Right lobe of liver (tissue), 6 donors: Measurements from ENCODE around the gene ATG14. TPM values are rescaled to one million over a fixed set of nuclear protein-coding genes. Genes with fewer than 3 reads are reported as not detected.
"Not testable (repeated sequence)": the region's sequence is repeated elsewhere in the genome, so short reads cannot be mapped to it uniquely, and the experiment has no call there.

Experiments used
- ATAC-seq, 4 donors: fragments of 200-7000 bp; cut with Tn5 transposase; one replicate each; pipeline ENCODE4 v1.9.1; 2020; ENCODE audit warnings: mild to moderate bottlenecking in 4 of 4, moderate library complexity in 4 of 4
- DNase-seq, 3 donors: peaks; one replicate each; pipeline ENCODE4 v3.0.0-alpha.2; 2020
- H3K27ac ChIP-seq, 3 donors: fragments of 200-600 bp; one replicate each; pipeline ENCODE4 v1.8.0; 2022
- H3K27me3 ChIP-seq, 2 donors: fragments of 200-600 bp; one replicate each; pipeline ENCODE4 v1.8.0; 2022
- H3K36me3 ChIP-seq, 4 donors: fragments of 200-600 bp; sonication (generic) in 1 of 4; one replicate each; pipeline versions ENCODE4 v1.5.1 to v1.8.0; 2017 to 2022; ENCODE audit warnings: control low read depth in 1 of 4
- H3K4me1 ChIP-seq, 4 donors: fragments of 200-600 bp; sonication (generic) in 1 of 4; one replicate each; pipeline versions ENCODE4 v1.5.1 to v1.8.0; 2017 to 2022; ENCODE audit warnings: control low read depth in 1 of 4
- H3K4me3 ChIP-seq, 3 donors: fragments of 200-600 bp; one replicate each; pipeline ENCODE4 v1.8.0; 2022
- H3K9me3 ChIP-seq, 4 donors: fragments of 200-600 bp; sonication (generic) in 1 of 4; one replicate each; pipeline versions ENCODE4 v1.5.1 to v1.8.0; 2017 to 2022; ENCODE audit warnings: control low read depth in 1 of 4
- CTCF ChIP-seq, 4 donors: fragments of 200-600 bp in 3 of 4; fragments of 450-650 bp in 1 of 4; IDR thresholded peaks; one replicate each; pipeline versions ENCODE4 v1.5.1 to v1.8.0; 2016 to 2022; ENCODE audit warnings: antibody characterized with exemption in 4 of 4, mild to moderate bottlenecking in 2 of 4
- POLR2A ChIP-seq: fragments of 450-650 bp; IDR thresholded peaks from one replicate; pipeline ENCODE4 v1.6.1; 2017; ENCODE audit warnings: antibody characterized with exemption, mild to moderate bottlenecking
- WGBS: methylation state at CpG from one replicate; pipeline ENCODE4 v1.1.6; 2018; ENCODE audit warnings: low coverage, low lambda C conversion rate; ENCODE audit not compliant: insufficient coverage; ENCODE audit errors: missing lambda C conversion rate; 5-methylcytosine and 5-hydroxymethylcytosine counted together
- intact Hi-C, 2 donors: fragments of 100-400 bp; cut with DNase I; formaldehyde crosslinking; loops; one replicate each; pipeline versions ENCODE4 v1.11.2 to v1.14.1; 2022
- total RNA-seq, 6 experiments: library from RNA; depleted of rRNA in 2 of 6; stranded (reverse); fragments of >200 nt in 2 of 6; fragmentation: NEBNext Ultra II Directional in 3 of 6; extraction: Animal tissue kit (Norgen Biotek cat#: 25700) in 3 of 6; gene quantifications; one replicate each; pipeline versions ENCODE4 v1.1.0 to v1.2.4, GENCODE V29; 2016 to 2023
- donor health status: DM: no; HTN: yes; CAD: no.
- donor health status: DM: no; HTN: no; CAD: no.
- donor health status: DM: no; HTN: no; CAD: no.
- donor health status: DM: no; HTN: yes; CAD: no.
- donor health status: DM: no; HTN: yes; CAD: no.

ATG14 gene
- total RNA-seq, 6 experiments from 2014 or later, result 4.0 to 4.7 (median 4.2) TPM

GRCh38 chr14:55386037-55386808, 25.4 kb downstream of the ATG14 start:
- WGBS, result 66% methylated on average over 3 of the region's 6 CpGs
- intact Hi-C loops, result no loop called here
- Histone ChIP-seq H3K36me3 (peaks cover 0 to 21% (median 3%) of the 10 kb centered on the region in 4 donors), H3K4me1 (no peaks in the 10 kb centered on the region), H3K9me3 (no peaks in the 10 kb centered on the region), H3K27me3 (no peaks in the 10 kb centered on the region), H3K4me3 (no peak overlapping the region), H3K27ac (no peak overlapping the region)
- no peak for ATAC-seq
- DNase-seq, result no peak
- TF ChIP-seq CTCF (IDR thresholded peaks at IDR 0.05) (no peak), POLR2A (no peak)

- no peaks in the 10 kb centered on the region for H3K27me3 ChIP-seq
- WGBS, result 63% methylated on average over 2 of the region's 3 CpGs
- H3K4me1 ChIP-seq, result no peaks in the 10 kb centered on the region
- no peak overlapping the region for H3K4me3 ChIP-seq
- DNase-seq, result no peak
- TF ChIP-seq POLR2A (no peak), CTCF (IDR thresholded peaks at IDR 0.05) (no peak)
- no peak for ATAC-seq
- H3K27ac ChIP-seq, result no peak overlapping the region
- H3K36me3 ChIP-seq, result peaks cover 0 to 33% (median 10%) of the 10 kb centered on the region in 4 donors
- intact Hi-C loops, result no loop called here
- H3K9me3 ChIP-seq, result no peaks in the 10 kb centered on the region
Observed at GRCh38 chr14:55384536-55384935, 27.1 kb downstream of the ATG14 start.

GRCh38 chr14:55383541-55384140, 28.0 kb downstream of the ATG14 start:
- DNase-seq (no peak), ATAC-seq (no peak)
- 79% methylated on average over 5 of the region's 5 CpGs for WGBS
- no peaks in the 10 kb centered on the region for H3K27me3 ChIP-seq
- no peaks in the 10 kb centered on the region for H3K9me3 ChIP-seq
- H3K4me3 ChIP-seq, result no peak overlapping the region
- H3K27ac ChIP-seq, result no peak overlapping the region
- H3K36me3 ChIP-seq, result peaks cover 0 to 40% (median 10%) of the 10 kb centered on the region in 4 donors
- no peaks in the 10 kb centered on the region for H3K4me1 ChIP-seq
- no peak for TF ChIP-seq CTCF (IDR thresholded peaks at IDR 0.05)
- no peak for TF ChIP-seq POLR2A
- intact Hi-C loops, result no loop called here

GRCh38 chr14:55383056-55383466, 28.6 kb downstream of the ATG14 start:
- ATAC-seq, H3K27me3 ChIP-seq, H3K4me1 ChIP-seq, H3K4me3 ChIP-seq, H3K9me3 ChIP-seq, intact Hi-C loops, H3K27ac ChIP-seq, DNase-seq: not testable (repeated sequence)
- WGBS, result 77% methylated on average over 8 of the region's 10 CpGs
- H3K36me3 ChIP-seq, result peaks cover 0 to 40% (median 11%) of the 10 kb centered on the region in 4 donors

- TF ChIP-seq CTCF (IDR thresholded peaks at IDR 0.05), result no peak
- TF ChIP-seq POLR2A, result no peak
- no peaks in the 10 kb centered on the region for H3K4me1 ChIP-seq
- no peaks in the 10 kb centered on the region for H3K27me3 ChIP-seq
- intact Hi-C loops, result no loop called here
- peaks cover 0 to 45% (median 11%) of the 10 kb centered on the region in 4 donors for H3K36me3 ChIP-seq
- no peak overlapping the region for H3K4me3 ChIP-seq
- no peak overlapping the region for H3K27ac ChIP-seq
- DNase-seq, result no peak
- WGBS, result 91% methylated on average over 4 of the region's 4 CpGs
- H3K9me3 ChIP-seq, result no peaks in the 10 kb centered on the region
- no peak for ATAC-seq
Observed at GRCh38 chr14:55382483-55382882, 29.1 kb downstream of the ATG14 start.
